NK-92 (cell line): Measurements from ENCODE around the gene TNNI2.

Source experiments
- DNase-seq: peaks from one replicate; lab custom pipeline; 2025; ENCODE audit not compliant: unreplicated experiment; lab: John Stamatoyannopoulos, UW

Gene TNNI2

GRCh38 chr11:1820463-1821325, 18.1 kb upstream of the TNNI2 start:
- DNase-seq: no peak

- DNase-seq: no peak
Observed at GRCh38 chr11:1821562-1821961, 17.2 kb upstream of the TNNI2 start.

- DNase-seq: no peak
Observed at GRCh38 chr11:1822648-1823375, 16.0 kb upstream of the TNNI2 start.

GRCh38 chr11:1823376-1824220, 15.2 kb upstream of the TNNI2 start:
- no peak for DNase-seq

- no peak for DNase-seq
Observed at GRCh38 chr11:1824221-1825038, 14.4 kb upstream of the TNNI2 start.

- DNase-seq: no peak
Observed at GRCh38 chr11:1825039-1825740, 13.6 kb upstream of the TNNI2 start.

- DNase-seq: no peak
Observed at GRCh38 chr11:1825785-1826451, 12.9 kb upstream of the TNNI2 start.

- no peak for DNase-seq
Observed at GRCh38 chr11:1826552-1827094, 12.2 kb upstream of the TNNI2 start.

- DNase-seq: no peak
Observed at GRCh38 chr11:1827095-1827813, 11.5 kb upstream of the TNNI2 start.

GRCh38 chr11:1827931-1828330, 10.8 kb upstream of the TNNI2 start:
- no peak for DNase-seq

GRCh38 chr11:1828542-1828941, 10.2 kb upstream of the TNNI2 start:
- no peak for DNase-seq

- no peak for DNase-seq
Observed at GRCh38 chr11:1829039-1829820, 9.6 kb upstream of the TNNI2 start.

- DNase-seq: no peak
Observed at GRCh38 chr11:1830004-1830321, 8.8 kb upstream of the TNNI2 start.

GRCh38 chr11:1830322-1831223, 8.2 kb upstream of the TNNI2 start:
- no peak for DNase-seq

GRCh38 chr11:1831338-1832210, 7.2 kb upstream of the TNNI2 start:
- no peak for DNase-seq
